ENCODE data around the gene TOX2.

The TOX2 gene

DNA sequence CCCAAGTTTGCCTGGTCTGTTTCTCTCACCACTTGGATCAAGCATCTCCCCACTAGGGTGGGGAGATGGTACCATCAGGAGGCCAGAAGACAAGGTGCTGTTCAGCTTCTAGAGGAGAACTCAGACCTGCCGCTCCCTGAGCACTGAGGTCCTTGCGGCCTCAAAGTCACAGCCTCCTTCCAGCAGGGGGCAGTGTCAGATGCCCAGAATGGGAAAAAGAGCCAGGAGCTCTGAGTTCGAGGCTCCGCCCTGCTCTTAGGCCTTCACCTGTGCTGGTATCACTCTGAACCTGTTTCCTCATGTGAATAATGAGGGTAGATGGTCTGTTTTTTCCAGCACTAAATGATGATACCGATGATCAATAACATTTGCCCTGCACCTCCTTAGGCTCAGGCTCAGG, 68.7 kb downstream of the TOX2 start:
- TF ChIP-seq, protein P1, sequence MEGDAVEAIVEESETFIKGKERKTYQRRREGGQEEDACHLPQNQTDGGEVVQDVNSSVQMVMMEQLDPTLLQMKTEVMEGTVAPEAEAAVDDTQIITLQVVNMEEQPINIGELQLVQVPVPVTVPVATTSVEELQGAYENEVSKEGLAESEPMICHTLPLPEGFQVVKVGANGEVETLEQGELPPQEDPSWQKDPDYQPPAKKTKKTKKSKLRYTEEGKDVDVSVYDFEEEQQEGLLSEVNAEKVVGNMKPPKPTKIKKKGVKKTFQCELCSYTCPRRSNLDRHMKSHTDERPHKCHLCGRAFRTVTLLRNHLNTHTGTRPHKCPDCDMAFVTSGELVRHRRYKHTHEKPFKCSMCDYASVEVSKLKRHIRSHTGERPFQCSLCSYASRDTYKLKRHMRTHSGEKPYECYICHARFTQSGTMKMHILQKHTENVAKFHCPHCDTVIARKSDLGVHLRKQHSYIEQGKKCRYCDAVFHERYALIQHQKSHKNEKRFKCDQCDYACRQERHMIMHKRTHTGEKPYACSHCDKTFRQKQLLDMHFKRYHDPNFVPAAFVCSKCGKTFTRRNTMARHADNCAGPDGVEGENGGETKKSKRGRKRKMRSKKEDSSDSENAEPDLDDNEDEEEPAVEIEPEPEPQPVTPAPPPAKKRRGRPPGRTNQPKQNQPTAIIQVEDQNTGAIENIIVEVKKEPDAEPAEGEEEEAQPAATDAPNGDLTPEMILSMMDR (IDR thresholded peaks at IDR 0.05; ENCODE audit: low read depth, low read length, missing control alignments), result peak; percentile 37
- in situ Hi-C loops (cut with HindIII; ENCODE audit: low sequenced_read_pairs), result no loop called here
- no peak for DNase-seq (ENCODE audit: low read depth)
- no peak overlapping the region for H3K4me3 ChIP-seq (ENCODE audit: low read depth, low read length)

DNA sequence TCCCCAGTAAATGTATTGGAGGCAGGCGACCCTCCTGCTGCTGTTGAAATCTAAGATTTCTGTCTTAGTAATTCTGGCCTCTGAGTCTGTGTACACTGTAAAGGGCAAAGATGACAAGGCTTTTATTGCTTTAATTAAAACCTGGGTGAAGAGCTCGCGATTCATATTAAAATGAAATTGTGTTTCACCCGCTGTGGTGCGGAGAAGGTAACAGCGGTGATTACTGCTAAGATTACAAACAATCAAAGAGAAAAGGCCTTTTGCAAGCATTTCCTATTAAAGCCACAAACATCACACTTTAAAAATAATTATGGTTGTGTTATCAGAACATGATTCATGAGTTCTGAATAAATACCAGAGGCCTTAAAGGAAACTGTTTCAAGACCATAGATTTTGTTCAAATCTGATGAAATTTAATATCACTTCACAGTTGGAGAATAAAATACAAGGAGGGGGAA, 69.3 kb downstream of the TOX2 start:
- in situ Hi-C loops (cut with HindIII; ENCODE audit: low sequenced_read_pairs), result no loop called here
- TF ChIP-seq, protein P1 (IDR thresholded peaks at IDR 0.05; ENCODE audit: low read depth, low read length, missing control alignments), result no peak
- no peak for DNase-seq (ENCODE audit: low read depth)
- H3K4me3 ChIP-seq (ENCODE audit: low read depth, low read length), result no peak overlapping the region

DNA sequence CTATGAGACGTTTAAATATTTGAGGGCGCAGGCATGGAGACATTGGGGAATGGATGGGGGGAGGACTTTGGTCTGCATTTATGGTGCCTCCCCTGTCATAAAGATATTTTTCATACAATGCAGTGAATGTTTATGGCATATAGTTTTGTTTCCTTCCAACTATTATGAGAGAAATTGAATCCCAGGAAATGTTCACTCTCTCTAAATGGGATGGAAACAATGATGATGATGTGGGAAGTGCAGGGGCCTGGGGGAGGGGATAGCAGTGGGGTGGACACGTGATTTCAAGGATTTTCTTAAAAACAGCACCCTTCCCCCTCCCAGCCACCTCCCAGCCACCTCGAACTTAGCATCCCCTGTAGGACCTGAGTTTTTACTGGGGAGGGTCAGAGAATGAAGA, 69.9 kb downstream of the TOX2 start:
- no peak for DNase-seq (ENCODE audit: low read depth)
- TF ChIP-seq, protein P1 (IDR thresholded peaks at IDR 0.05; ENCODE audit: low read depth, low read length, missing control alignments), result no peak
- H3K4me3 ChIP-seq (ENCODE audit: low read depth, low read length), result no peak overlapping the region
- in situ Hi-C loops (cut with HindIII; ENCODE audit: low sequenced_read_pairs), result no loop called here

DNA sequence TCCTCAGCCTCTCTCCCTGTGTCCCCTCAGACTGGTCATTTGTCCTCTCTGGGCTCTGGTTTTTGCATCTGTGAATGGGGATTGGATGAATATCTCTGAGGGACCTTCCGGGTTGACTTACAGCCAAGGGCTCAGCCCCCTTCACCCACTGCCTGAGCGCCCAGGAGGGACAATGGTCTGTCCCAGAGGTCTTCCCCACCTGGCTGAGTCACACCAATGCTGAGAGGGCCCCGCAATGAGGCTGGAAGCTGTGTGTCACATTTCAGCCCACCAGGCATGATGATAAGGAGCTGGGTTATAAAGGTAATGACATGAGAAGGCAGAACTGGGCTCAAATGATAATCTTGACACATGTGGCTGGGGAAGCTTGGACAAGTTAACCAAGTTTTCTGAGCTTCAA, 70.5 kb downstream of the TOX2 start:
- in situ Hi-C loops (cut with HindIII; ENCODE audit: low sequenced_read_pairs), result no loop called here
- H3K4me3 ChIP-seq (ENCODE audit: low read depth, low read length), result no peak overlapping the region
- no peak for DNase-seq (ENCODE audit: low read depth)
- TF ChIP-seq, protein P1 (IDR thresholded peaks at IDR 0.05; ENCODE audit: low read depth, low read length, missing control alignments), result no peak

DNA sequence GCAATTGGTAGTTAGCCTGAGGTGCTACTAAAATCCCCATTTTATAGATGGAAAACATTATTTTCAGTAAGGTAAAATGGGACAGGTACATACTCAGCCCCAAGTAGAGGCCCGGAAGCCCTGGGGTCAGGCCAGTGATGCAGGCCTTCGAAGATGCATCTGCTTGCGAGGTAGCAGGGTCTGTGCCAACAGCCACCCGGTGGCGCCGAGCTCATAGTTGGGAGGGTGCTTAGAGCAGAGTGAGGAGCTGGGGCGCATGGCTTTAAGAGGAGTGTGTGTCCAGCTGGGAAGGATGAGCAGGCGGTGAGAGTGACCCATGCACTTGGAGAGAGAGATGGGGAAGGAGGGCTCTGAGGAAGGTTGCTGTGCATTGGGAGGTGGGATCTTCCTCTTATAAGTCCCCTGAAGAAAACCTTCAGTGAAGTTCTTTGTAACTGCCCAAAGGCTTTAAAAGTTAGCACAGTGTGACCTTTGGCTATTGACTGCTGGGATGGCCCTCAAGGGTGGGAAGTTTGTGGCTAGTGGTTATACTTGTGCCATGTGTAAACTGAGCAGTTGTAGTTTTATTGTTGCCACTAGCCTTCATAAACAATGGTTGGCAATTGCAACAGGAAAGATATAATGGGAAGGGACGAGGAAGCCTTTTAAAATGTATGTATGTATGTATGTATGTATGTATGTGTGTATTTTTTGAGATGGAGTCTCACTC, 71.1 kb downstream of the TOX2 start:
- DNase-seq (ENCODE audit: low read depth), result no peak
- TF ChIP-seq, protein P1 (IDR thresholded peaks at IDR 0.05; ENCODE audit: low read depth, low read length, missing control alignments), result no peak
- no peak overlapping the region for H3K4me3 ChIP-seq (ENCODE audit: low read depth, low read length)
- in situ Hi-C loops (cut with HindIII; ENCODE audit: low sequenced_read_pairs), result no loop called here

DNA sequence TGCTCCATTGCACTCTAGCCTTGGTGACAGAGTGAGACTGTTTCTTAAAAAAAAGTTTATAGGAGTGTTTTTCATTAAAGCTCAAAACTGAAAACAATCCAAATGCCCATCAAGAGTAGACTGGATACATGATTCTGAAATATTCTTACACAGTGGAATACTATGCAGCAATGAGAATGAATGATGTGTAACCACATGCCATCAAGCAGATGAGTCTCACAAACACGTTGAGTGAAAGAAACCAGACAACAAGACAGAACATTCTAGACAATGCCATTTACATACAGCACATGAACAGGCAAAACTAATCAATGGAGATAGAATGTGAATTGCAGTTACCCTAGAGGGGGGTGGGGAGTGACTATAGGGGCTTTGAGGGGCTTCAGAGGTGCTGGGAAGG, 72.4 kb downstream of the TOX2 start:
- TF ChIP-seq, protein P1 (IDR thresholded peaks at IDR 0.05; ENCODE audit: low read depth, low read length, missing control alignments), result no peak
- in situ Hi-C loops (cut with HindIII; ENCODE audit: low sequenced_read_pairs), result no loop called here
- H3K4me3 ChIP-seq (ENCODE audit: low read depth, low read length), result no peak overlapping the region
- no peak for DNase-seq (ENCODE audit: low read depth)

All from astrocyte of the cerebellum (primary cell).